PC-9 (cell line): ENCODE measurements around the gene NAALAD2. TPM values are rescaled to one million over a fixed set of nuclear protein-coding genes. Genes with fewer than 3 reads are reported as not detected.

ENCODE experiments used
- BruUV-seq: library from RNA; stranded (reverse); fragments of 400-500 nt; replicated peaks from 2 replicates; lab custom pipeline; 2021; lab: Mats Ljungman, UMichigan
- CTCF ChIA-PET: fragments of 300-600 bp; sonication (Branson Sonifier 250); formaldehyde crosslinking; loops from one replicate; lab custom pipeline; 2022; ENCODE audit warnings: antibody characterized with exemption; lab: Charles Lee
- POLR2A ChIA-PET: fragments of 300-600 bp; sonication (Branson Sonifier 250); formaldehyde crosslinking; loops from one replicate; lab custom pipeline; 2022; ENCODE audit warnings: antibody characterized with exemption; ENCODE audit not compliant: unreplicated experiment; lab: Charles Lee
- DNase-seq, 2 experiments: peaks; one replicate each; pipeline versions ENCODE4 v3.0.0 to v3.0.0-alpha.2; 2015 to 2022; ENCODE audit warnings: mixed read lengths in 1 of 2
- H2AFZ ChIP-seq: fragments of 200-600 bp; sonication (generic); 2 replicates; pipeline ENCODE4 v1.8.1; 2017; ENCODE audit warnings: antibody characterized with exemption
- H3F3A ChIP-seq: fragments of 200-600 bp; sonication (generic); 2 replicates; pipeline ENCODE4 v1.8.1; 2017; ENCODE audit warnings: antibody characterized with exemption, mild to moderate bottlenecking, low read depth; ENCODE audit not compliant: insufficient read depth
- H3K27ac ChIP-seq: fragments of 200-600 bp; sonication (generic); 2 replicates; pipeline ENCODE4 v1.6.1; 2016; ENCODE audit warnings: mixed run types
- H3K27me3 ChIP-seq: fragments of 200-600 bp; sonication (generic); 2 replicates; pipeline ENCODE4 v1.6.1; 2016; ENCODE audit warnings: low read depth, mixed run types; ENCODE audit not compliant: insufficient read depth
- H3K36me3 ChIP-seq: fragments of 200-600 bp; sonication (generic); 2 replicates; pipeline ENCODE4 v1.6.1; 2016; ENCODE audit warnings: low read depth, mixed run types
- H3K4me1 ChIP-seq: fragments of 200-600 bp; sonication (generic); replicated peaks from 2 replicates; pipeline ENCODE4 v1.6.1; 2016; ENCODE audit warnings: mixed run types; ENCODE audit not compliant: insufficient read depth
- H3K4me2 ChIP-seq: fragments of 200-600 bp; sonication (generic); 2 replicates; pipeline ENCODE4 v1.6.1; 2017; ENCODE audit warnings: mixed run types
- H3K4me3 ChIP-seq: fragments of 200-600 bp; sonication (generic); 2 replicates; pipeline ENCODE4 v1.6.1; 2016; ENCODE audit warnings: mixed run types
- H3K79me2 ChIP-seq: fragments of 200-600 bp; sonication (generic); 2 replicates; pipeline ENCODE4 v1.6.1; 2017; ENCODE audit warnings: low read depth, mixed run types
- H3K9me2 ChIP-seq: fragments of 200-600 bp; sonication (generic); 2 replicates; pipeline ENCODE4 v1.8.1; 2017; ENCODE audit warnings: mild to moderate bottlenecking; ENCODE audit not compliant: insufficient read depth
- H3K9me3 ChIP-seq: fragments of 200-600 bp; sonication (generic); 2 replicates; pipeline ENCODE4 v1.8.1; 2016; ENCODE audit warnings: low read depth; ENCODE audit not compliant: insufficient read depth
- H4K20me1 ChIP-seq: fragments of 200-600 bp; sonication (generic); 2 replicates; pipeline ENCODE4 v1.8.1; 2017; ENCODE audit not compliant: insufficient read depth
- CTCF ChIP-seq: fragments of 200-600 bp; sonication (generic); conservative IDR thresholded peaks from 2 replicates; pipeline ENCODE4 v1.6.1; 2017; ENCODE audit warnings: mixed run types, antibody characterized with exemption, mild to moderate bottlenecking, moderate library complexity
- EZH2 ChIP-seq: fragments of 200-600 bp; sonication (generic); IDR thresholded peaks from 2 replicates; pipeline ENCODE4 v1.8.0; 2017; ENCODE audit warnings: antibody characterized with exemption, low read depth
- intact Hi-C: fragments of 100-400 bp; cut with micrococcal nuclease; formaldehyde crosslinking; loops from one replicate; pipeline ENCODE4 v1.10.0; 2022; ENCODE audit not compliant: unreplicated experiment
- total RNA-seq: library from RNA; stranded (reverse); gene quantifications from 2 replicates; pipeline ENCODE4 v1.2.3, GENCODE V29; 2021

Gene NAALAD2
- total RNA-seq, 1 experiment from 2014 or later = not detected

DNA sequence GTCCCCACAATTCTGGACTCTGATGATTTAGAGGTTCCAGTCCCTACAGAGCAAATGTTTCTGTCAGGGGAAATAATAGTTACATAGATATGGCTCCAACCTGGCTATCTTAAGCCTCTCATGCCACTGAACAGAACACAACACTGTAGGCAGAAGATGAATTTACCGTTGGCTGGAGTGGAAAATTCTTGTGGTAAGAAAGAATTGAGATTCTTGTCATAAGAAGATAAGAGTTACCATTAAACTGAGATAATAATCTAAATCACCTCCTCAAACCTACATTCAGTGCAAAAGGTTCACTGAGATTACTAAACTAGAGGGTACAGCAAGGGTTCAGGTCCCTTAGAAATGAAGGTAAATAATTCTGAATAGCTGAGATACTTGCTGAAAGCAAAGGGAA is 10.1 kb upstream of the NAALAD2 start:
- intact Hi-C loops = no loop called here
- Histone ChIP-seq H3K27ac (no peak overlapping the region), H3K9me2 (no peaks in the 10 kb centered on the region), H3F3A (no peaks in the 10 kb centered on the region), H3K79me2 (no peaks in the 10 kb centered on the region), H3K9me3 (no peaks in the 10 kb centered on the region), H3K4me2 (no peak overlapping the region), H3K36me3 (no peaks in the 10 kb centered on the region), H2AFZ (no peak overlapping the region), H3K4me1 (no peaks in the 10 kb centered on the region), H3K4me3 (no peak overlapping the region), H4K20me1 (no peaks in the 10 kb centered on the region), H3K27me3 (no peaks in the 10 kb centered on the region)
- TF ChIP-seq EZH2 (no peak), CTCF (no peak)
- ChIA-PET POLR2A (no interaction called here), CTCF (no interaction called here)
- no TSS peak for BruUV-seq
- no peak for DNase-seq

- Histone ChIP-seq H3K27me3 (no peaks in the 10 kb centered on the region), H3K4me2 (no peak overlapping the region), H3K36me3 (no peaks in the 10 kb centered on the region), H3F3A (no peaks in the 10 kb centered on the region), H3K4me1 (no peaks in the 10 kb centered on the region), H2AFZ (no peak overlapping the region), H3K9me3 (no peaks in the 10 kb centered on the region), H3K79me2 (no peaks in the 10 kb centered on the region), H3K9me2 (no peaks in the 10 kb centered on the region), H3K4me3 (no peak overlapping the region), H3K27ac (no peak overlapping the region), H4K20me1 (no peaks in the 10 kb centered on the region)
- CTCF ChIA-PET = no interaction called here
- TF ChIP-seq CTCF (no peak), EZH2 (no peak)
- BruUV-seq = no TSS peak
- intact Hi-C loops = no loop called here
- POLR2A ChIA-PET = no interaction called here
- DNase-seq = no peak
Observed at GRCh38 chr11:90124946-90125345, 9.5 kb upstream of the NAALAD2 start.

- H4K20me1 ChIP-seq = no peaks in the 10 kb centered on the region
- no TSS peak for BruUV-seq
- no peak for DNase-seq
- H3K36me3 ChIP-seq = no peaks in the 10 kb centered on the region
- H3F3A ChIP-seq = no peaks in the 10 kb centered on the region
- no peak overlapping the region; the same call in 1 of the 2 replicates for H3K4me3 ChIP-seq
- 0 out of 2 replicates have a peak, but pooled peaks cover 6% of the 10 kb centered on the region for H3K4me1 ChIP-seq
- H3K9me2 ChIP-seq = no peaks in the 10 kb centered on the region; the same call in 1 of the 2 replicates
- no peak overlapping the region for H3K4me2 ChIP-seq
- no peaks in the 10 kb centered on the region for H3K79me2 ChIP-seq
- H3K27me3 ChIP-seq = no peaks in the 10 kb centered on the region
- no peak overlapping the region for H2AFZ ChIP-seq
- intact Hi-C loops = no loop called here
- TF ChIP-seq EZH2 = no peak
- TF ChIP-seq CTCF = no peak
- ChIA-PET CTCF (no interaction called here), POLR2A (no interaction called here)
- H3K27ac ChIP-seq = no peak overlapping the region
- H3K9me3 ChIP-seq = no peaks in the 10 kb centered on the region
Observed at GRCh38 chr11:90133560-90134477, 644 bp upstream of the NAALAD2 start.
